Neural progenitor cell (in vitro differentiated cells): ENCODE measurements around the gene CCDC136. TPM values are rescaled to one million over a fixed set of nuclear protein-coding genes. Genes with fewer than 3 reads are reported as not detected.

ENCODE experiments used
- DNase-seq: peaks from one replicate; pipeline ENCODE4 v3.0.0-alpha.2; 2016; ENCODE audit warnings: low spot score
- H2AFZ ChIP-seq: fragments of 200-600 bp; sonication (generic); replicated peaks from 2 replicates; pipeline ENCODE4 v1.6.1; 2016; ENCODE audit warnings: antibody characterized with exemption
- H3F3A ChIP-seq: fragments of 200-600 bp; sonication (generic); 2 replicates; pipeline ENCODE4 v1.6.1; 2016; ENCODE audit warnings: antibody characterized with exemption, low read depth
- H3K27ac ChIP-seq: fragments of 200-600 bp; sonication (generic); 2 replicates; pipeline ENCODE4 v1.5.1; 2016; ENCODE audit warnings: mild to moderate bottlenecking
- H3K27me3 ChIP-seq: fragments of 200-600 bp; sonication (generic); 2 replicates; pipeline ENCODE4 v1.6.1; 2016; ENCODE audit warnings: mild to moderate bottlenecking, moderate library complexity
- H3K36me3 ChIP-seq: fragments of 200-600 bp; sonication (generic); 2 replicates; pipeline ENCODE4 v1.5.1; 2016
- H3K4me1 ChIP-seq: fragments of 200-600 bp; sonication (generic); 2 replicates; pipeline ENCODE4 v1.6.1; 2016; ENCODE audit warnings: mixed run types
- H3K4me2 ChIP-seq: fragments of 200-600 bp; sonication (generic); 2 replicates; pipeline ENCODE4 v1.6.1; 2016
- H3K4me3 ChIP-seq: fragments of 200-600 bp; sonication (generic); 2 replicates; pipeline ENCODE4 v1.5.1; 2016
- H3K79me2 ChIP-seq: fragments of 200-600 bp; sonication (generic); 2 replicates; pipeline ENCODE4 v1.6.1; 2016; ENCODE audit warnings: low read depth
- H3K9ac ChIP-seq: fragments of 200-600 bp; sonication (generic); 2 replicates; pipeline ENCODE4 v1.6.1; 2016
- H3K9me3 ChIP-seq: fragments of 200-600 bp; sonication (generic); 2 replicates; pipeline ENCODE4 v1.5.1; 2016; ENCODE audit warnings: low read depth
- H4K20me1 ChIP-seq: fragments of 200-600 bp; sonication (generic); 2 replicates; pipeline ENCODE4 v1.6.1; 2016; ENCODE audit warnings: low read depth
- H3K27ac Mint-ChIP-seq: 3 replicates; pipeline ENCODE4 v1.8.0; 2021; ENCODE audit warnings: mixed read lengths
- H3K27me3 Mint-ChIP-seq: 2 replicates; pipeline ENCODE4 v1.8.0; 2022; ENCODE audit warnings: low read depth, mild to moderate bottlenecking, inconsistent platforms, moderate library complexity, mixed read lengths; ENCODE audit not compliant: insufficient read depth
- H3K36me3 Mint-ChIP-seq: 3 replicates; pipeline ENCODE4 v1.8.0; 2021; ENCODE audit warnings: mixed read lengths
- H3K4me1 Mint-ChIP-seq: 3 replicates; pipeline ENCODE4 v1.8.0; 2021; ENCODE audit warnings: mixed read lengths
- H3K4me3 Mint-ChIP-seq: 3 replicates; pipeline ENCODE4 v1.8.0; 2021; ENCODE audit warnings: mild to moderate bottlenecking, moderate library complexity, mixed read lengths
- H3K9me3 Mint-ChIP-seq: 3 replicates; pipeline ENCODE4 v1.8.0; 2020; ENCODE audit warnings: mixed read lengths
- CTCF ChIP-seq: fragments of 200-600 bp; sonication (generic); IDR thresholded peaks from 2 replicates; pipeline ENCODE4 v1.5.1; 2017; ENCODE audit warnings: antibody characterized with exemption, mild to moderate bottlenecking
- EZH2 ChIP-seq: fragments of 200-600 bp; sonication (generic); IDR thresholded peaks from 2 replicates; pipeline ENCODE4 v1.6.1; 2017; ENCODE audit warnings: antibody characterized with exemption, mild to moderate bottlenecking, moderate library complexity
- EZH2phosphoT487 ChIP-seq: fragments of 200-600 bp; sonication (generic); IDR thresholded peaks from 2 replicates; pipeline ENCODE4 v1.6.1; 2017; ENCODE audit warnings: antibody characterized with exemption
- total RNA-seq: library from RNA; depleted of rRNA; stranded (reverse); fragments of >200 nt; gene quantifications from 2 replicates; pipeline ENCODE4 v1.2.3, GENCODE V29; 2015; ENCODE audit warnings: low replicate concordance

The CCDC136 gene
- total RNA-seq, 1 donor from 2014 or later = 93.6 TPM

- Mint-ChIP-seq H3K9me3 (no peaks in the 10 kb centered on the region), H3K4me3 (no peak overlapping the region), H3K27ac (no peak overlapping the region), H3K27me3 (peaks cover 3% of the 10 kb centered on the region), H3K36me3 (peaks cover 2% of the 10 kb centered on the region), H3K4me1 (no peaks in the 10 kb centered on the region)
- Histone ChIP-seq H3K4me3 (no peak overlapping the region), H4K20me1 (no peaks in the 10 kb centered on the region), H3K9me3 (no peaks in the 10 kb centered on the region), H3K9ac (no peak overlapping the region), H3K36me3 (no peaks in the 10 kb centered on the region), H3K4me2 (no peak overlapping the region), H2AFZ (no peak overlapping the region), H3K27me3 (no peaks in the 10 kb centered on the region), H3K27ac (no peak overlapping the region), H3K79me2 (no peaks in the 10 kb centered on the region), H3F3A (peaks cover 5% of the 10 kb centered on the region), H3K4me1 (no peaks in the 10 kb centered on the region)
- no peak for TF ChIP-seq CTCF
- no peak for TF ChIP-seq EZH2phosphoT487
- no peak for TF ChIP-seq EZH2
- no peak for DNase-seq
Observed at GRCh38 chr7:128842674-128843641, 51.2 kb downstream of the CCDC136 start.

- H3K36me3 Mint-ChIP-seq = peaks cover 2% of the 10 kb centered on the region
- no peaks in the 10 kb centered on the region for H3K4me1 Mint-ChIP-seq
- peaks cover 2% of the 10 kb centered on the region for H3K27me3 Mint-ChIP-seq
- DNase-seq = no peak
- Histone ChIP-seq H3K4me2 (no peak overlapping the region), H4K20me1 (no peaks in the 10 kb centered on the region), H3F3A (peaks cover 5% of the 10 kb centered on the region), H3K27ac (no peak overlapping the region), H3K27me3 (no peaks in the 10 kb centered on the region), H3K4me3 (no peak overlapping the region), H3K4me1 (no peaks in the 10 kb centered on the region), H2AFZ (no peak overlapping the region), H3K79me2 (no peaks in the 10 kb centered on the region), H3K9ac (no peak overlapping the region), H3K36me3 (no peaks in the 10 kb centered on the region), H3K9me3 (no peaks in the 10 kb centered on the region)
- H3K27ac Mint-ChIP-seq = no peak overlapping the region
- peak overlapping the region; percentile 43 for H3K4me3 Mint-ChIP-seq
- no peak for TF ChIP-seq EZH2
- TF ChIP-seq EZH2phosphoT487 = no peak
- no peak for TF ChIP-seq CTCF
- no peaks in the 10 kb centered on the region for H3K9me3 Mint-ChIP-seq
Observed at GRCh38 chr7:128843938-128844621, 52.3 kb downstream of the CCDC136 start.

GRCh38 chr7:128844777-128845311 lies 53.1 kb downstream of the CCDC136 start:
- Mint-ChIP-seq H3K4me1 (no peaks in the 10 kb centered on the region), H3K9me3 (no peaks in the 10 kb centered on the region), H3K27ac (peak overlapping the region; percentile 11), H3K27me3 (no peaks in the 10 kb centered on the region), H3K36me3 (peaks cover 2% of the 10 kb centered on the region), H3K4me3 (no peak overlapping the region)
- H2AFZ ChIP-seq = no peak overlapping the region
- H4K20me1 ChIP-seq = no peaks in the 10 kb centered on the region
- no peaks in the 10 kb centered on the region for H3K9me3 ChIP-seq
- no peak overlapping the region for H3K4me2 ChIP-seq
- H3K79me2 ChIP-seq = no peaks in the 10 kb centered on the region
- no peak overlapping the region for H3K9ac ChIP-seq
- H3K4me1 ChIP-seq = no peaks in the 10 kb centered on the region
- H3K36me3 ChIP-seq = no peaks in the 10 kb centered on the region
- H3K4me3 ChIP-seq = no peak overlapping the region
- no peak for DNase-seq
- TF ChIP-seq EZH2phosphoT487 = no peak
- no peak for TF ChIP-seq EZH2
- TF ChIP-seq CTCF = no peak
- no peak overlapping the region for H3K27ac ChIP-seq
- peaks cover 5% of the 10 kb centered on the region for H3F3A ChIP-seq
- H3K27me3 ChIP-seq = no peaks in the 10 kb centered on the region
